ENCODE results near the gene GOLPH3L. TPM values are rescaled to one million over a fixed set of nuclear protein-coding genes. Genes with fewer than 3 reads are reported as not detected.
"Not testable (repeated sequence)": the region's sequence is repeated elsewhere in the genome, so short reads cannot be mapped to it uniquely, and the experiment has no call there.

GOLPH3L gene
- total RNA-seq, 1 donor from 2014 or later = 12.6 TPM

DNA sequence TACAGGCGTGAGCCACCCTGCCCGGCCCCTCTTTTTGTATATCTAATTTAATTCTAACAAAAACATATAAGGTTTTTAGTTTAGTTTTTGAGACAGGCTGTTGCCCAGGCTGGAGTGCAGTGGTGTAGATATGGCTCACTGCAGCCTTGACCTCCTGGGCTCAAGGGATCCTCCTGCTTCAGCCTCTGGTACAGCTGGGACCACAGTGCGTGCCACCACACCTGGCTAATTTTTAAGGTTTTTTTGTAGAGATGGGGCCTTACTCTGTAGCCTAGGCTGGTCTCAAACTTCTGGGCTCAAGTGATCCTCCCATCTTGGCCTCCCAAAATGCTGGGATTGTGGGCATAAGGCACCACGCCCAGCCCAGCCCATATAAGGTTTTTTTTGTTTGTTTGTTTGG lies 86.4 kb downstream of the GOLPH3L start:
- H3K4me3 ChIP-seq (ENCODE audit: low read depth, low read length) = no peak overlapping the region
- TF ChIP-seq, protein P1, sequence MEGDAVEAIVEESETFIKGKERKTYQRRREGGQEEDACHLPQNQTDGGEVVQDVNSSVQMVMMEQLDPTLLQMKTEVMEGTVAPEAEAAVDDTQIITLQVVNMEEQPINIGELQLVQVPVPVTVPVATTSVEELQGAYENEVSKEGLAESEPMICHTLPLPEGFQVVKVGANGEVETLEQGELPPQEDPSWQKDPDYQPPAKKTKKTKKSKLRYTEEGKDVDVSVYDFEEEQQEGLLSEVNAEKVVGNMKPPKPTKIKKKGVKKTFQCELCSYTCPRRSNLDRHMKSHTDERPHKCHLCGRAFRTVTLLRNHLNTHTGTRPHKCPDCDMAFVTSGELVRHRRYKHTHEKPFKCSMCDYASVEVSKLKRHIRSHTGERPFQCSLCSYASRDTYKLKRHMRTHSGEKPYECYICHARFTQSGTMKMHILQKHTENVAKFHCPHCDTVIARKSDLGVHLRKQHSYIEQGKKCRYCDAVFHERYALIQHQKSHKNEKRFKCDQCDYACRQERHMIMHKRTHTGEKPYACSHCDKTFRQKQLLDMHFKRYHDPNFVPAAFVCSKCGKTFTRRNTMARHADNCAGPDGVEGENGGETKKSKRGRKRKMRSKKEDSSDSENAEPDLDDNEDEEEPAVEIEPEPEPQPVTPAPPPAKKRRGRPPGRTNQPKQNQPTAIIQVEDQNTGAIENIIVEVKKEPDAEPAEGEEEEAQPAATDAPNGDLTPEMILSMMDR (conservative IDR thresholded peaks at IDR 0.05; ENCODE audit: low read depth, low read length) = no peak
- DNase-seq (ENCODE audit: low read depth) = no peak

GRCh38 chr1:150609732-150610131 lies 87.2 kb downstream of the GOLPH3L start:
- TF ChIP-seq, protein P1 (conservative IDR thresholded peaks at IDR 0.05; ENCODE audit: low read depth, low read length) = no peak
- no peak for DNase-seq (ENCODE audit: low read depth)
- H3K4me3 ChIP-seq (ENCODE audit: low read depth, low read length) = no peak overlapping the region

GRCh38 chr1:150606463-150607142 lies 90.4 kb downstream of the GOLPH3L start:
- no peak for DNase-seq (ENCODE audit: low read depth)
- no peak overlapping the region for H3K4me3 ChIP-seq (ENCODE audit: low read depth, low read length)
- TF ChIP-seq, protein P1 (conservative IDR thresholded peaks at IDR 0.05; ENCODE audit: low read depth, low read length) = no peak

GRCh38 chr1:150605451-150605731 lies 91.6 kb downstream of the GOLPH3L start:
- not testable (repeated sequence) for DNase-seq (ENCODE audit: low read depth); H3K4me3 ChIP-seq (ENCODE audit: low read depth, low read length)

DNA sequence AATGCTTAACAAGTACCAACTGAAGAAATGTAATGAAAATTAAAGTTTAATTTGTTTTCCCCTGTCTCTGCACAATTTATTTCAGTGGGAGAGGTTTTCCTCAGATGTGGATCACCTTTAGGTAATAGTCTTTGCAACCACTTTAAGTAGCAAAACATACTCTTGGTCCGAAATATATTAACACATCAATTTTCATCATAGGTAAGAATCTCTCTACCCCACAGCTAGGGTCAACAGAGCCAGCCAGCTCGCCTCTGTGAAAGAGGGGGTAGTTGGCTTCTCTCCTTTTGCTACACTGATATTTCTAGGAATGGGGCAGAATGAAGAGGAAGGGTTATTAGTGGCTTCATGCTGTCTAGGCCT lies 92.7 kb downstream of the GOLPH3L start:
- no peak for DNase-seq (ENCODE audit: low read depth)
- H3K4me3 ChIP-seq (ENCODE audit: low read depth, low read length) = no peak overlapping the region
- TF ChIP-seq, protein P1 (conservative IDR thresholded peaks at IDR 0.05; ENCODE audit: low read depth, low read length) = no peak

DNA sequence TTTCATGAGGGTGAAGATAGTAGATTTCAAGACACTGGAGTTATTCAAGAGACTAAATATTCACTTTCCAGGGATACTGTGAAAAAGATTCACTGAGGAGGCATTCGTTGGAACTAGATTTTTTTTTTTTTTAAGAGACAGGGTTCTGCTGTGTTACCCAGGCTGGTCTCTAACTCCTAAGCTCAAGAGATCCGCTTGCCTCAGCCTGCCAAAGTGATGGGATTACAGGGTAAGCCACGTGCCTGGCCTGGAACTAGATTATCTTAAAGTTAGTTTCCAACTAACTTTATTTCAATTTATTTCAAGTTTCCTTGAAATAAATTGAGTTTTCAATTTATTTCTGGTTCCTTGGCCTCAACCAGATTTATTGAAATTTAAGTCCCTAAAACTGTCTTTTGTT lies 93.2 kb downstream of the GOLPH3L start:
- H3K4me3 ChIP-seq (ENCODE audit: low read depth, low read length) = no peak overlapping the region
- TF ChIP-seq, protein P1 (conservative IDR thresholded peaks at IDR 0.05; ENCODE audit: low read depth, low read length) = no peak
- no peak for DNase-seq (ENCODE audit: low read depth)

DNA sequence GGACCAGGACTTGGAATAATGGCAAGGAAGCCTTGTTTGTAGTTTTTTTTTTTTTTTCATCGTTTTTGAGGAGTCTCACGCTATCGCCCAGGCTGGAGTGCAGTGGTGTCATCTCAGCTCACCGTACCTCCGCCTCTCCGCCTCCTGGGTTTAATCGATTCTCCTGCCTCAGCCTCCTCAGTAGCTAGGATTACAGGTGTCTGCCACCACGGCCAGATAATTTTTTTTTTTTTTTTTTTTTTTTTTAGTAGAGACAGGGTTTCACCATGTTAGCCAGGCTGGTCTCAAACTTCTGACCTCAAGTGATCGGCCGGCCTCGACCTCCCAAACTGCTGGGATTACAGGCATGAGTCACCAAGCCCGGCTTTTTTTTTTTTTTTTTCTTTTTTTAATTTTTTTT lies 94.6 kb downstream of the GOLPH3L start:
- not testable (repeated sequence) for DNase-seq (ENCODE audit: low read depth); H3K4me3 ChIP-seq (ENCODE audit: low read depth, low read length)

DNA sequence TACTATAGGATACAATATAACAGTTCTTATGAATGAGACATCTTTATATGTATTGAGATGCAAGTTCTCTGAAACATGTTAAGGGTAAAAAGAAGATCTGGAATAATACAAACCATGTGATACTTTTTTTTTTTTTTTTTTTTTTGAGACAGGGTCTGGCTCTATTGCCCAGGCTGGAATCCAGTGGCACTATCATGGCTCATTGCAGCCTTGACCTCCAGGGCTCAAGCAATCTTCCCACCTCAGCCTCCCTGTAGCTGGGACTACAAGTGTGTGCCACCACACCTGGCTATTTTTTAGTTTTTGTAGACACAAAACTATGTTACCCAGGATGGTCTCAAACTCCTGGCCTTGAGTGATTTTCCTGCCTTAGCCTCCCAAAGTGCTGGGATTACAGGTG lies 95.4 kb downstream of the GOLPH3L start:
- H3K4me3 ChIP-seq (ENCODE audit: low read depth, low read length) = no peak overlapping the region
- TF ChIP-seq, protein P1 (conservative IDR thresholded peaks at IDR 0.05; ENCODE audit: low read depth, low read length) = no peak
- DNase-seq (ENCODE audit: low read depth) = no peak

DNA sequence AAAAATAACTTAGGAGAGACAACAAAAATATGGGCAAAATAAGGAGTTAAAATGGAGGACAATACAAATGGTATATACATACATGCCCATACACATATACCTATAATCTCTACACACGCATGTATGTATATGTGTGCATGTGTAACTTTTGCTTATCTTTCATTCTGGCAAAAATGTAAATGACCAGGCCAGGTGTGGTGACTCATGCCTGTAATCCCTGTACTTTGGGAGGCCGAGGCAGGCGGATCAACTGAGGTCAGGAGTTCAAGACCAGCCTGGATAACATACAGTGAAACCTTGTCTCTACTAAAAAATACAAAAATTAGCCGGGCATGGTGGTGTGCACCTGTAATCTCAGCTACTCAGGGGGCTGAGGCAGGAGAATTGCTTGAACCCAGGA lies 98.6 kb downstream of the GOLPH3L start:
- DNase-seq (ENCODE audit: low read depth) = not testable (repeated sequence)

More for the DNA sequence above, 98.6 kb downstream of the GOLPH3L start:
- not testable (repeated sequence) for H3K4me3 ChIP-seq (ENCODE audit: low read depth, low read length)
